Activated CD4-positive, alpha-beta T cell treated with anti-CD3 and anti-CD28 coated beads for 4 hours (primary cell): ENCODE results near the gene ANKS1B.

Experiments used
- DNase-seq, 2 donors: peaks; one replicate each; pipeline ENCODE4 v3.0.0-alpha.2; 2020

Gene ANKS1B

GRCh38 chr12:99549651-99550050 lies 435.1 kb downstream of the ANKS1B start:
- DNase-seq: no peak

- DNase-seq: no peak
These were observed 435.5 kb downstream of the ANKS1B start for GRCh38 chr12:99549196-99549595.

DNA sequence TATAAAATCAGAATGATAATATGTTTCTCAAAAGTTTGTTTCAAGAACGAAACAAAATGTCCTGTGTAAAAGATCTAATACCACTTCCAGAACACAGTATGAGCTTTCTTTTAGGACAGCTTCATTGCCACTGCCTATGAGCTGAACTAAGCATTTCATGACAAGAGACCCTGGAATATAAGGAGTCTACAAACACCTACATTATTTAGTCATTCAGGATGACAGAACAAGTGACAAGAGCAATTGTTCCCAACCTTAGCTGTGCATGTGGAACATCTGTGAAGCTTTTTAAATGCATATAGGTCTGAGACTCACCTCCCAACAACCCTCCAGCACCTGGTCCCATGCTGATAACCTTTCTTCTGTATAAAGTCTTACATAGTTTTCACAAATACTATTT lies 440.3 kb downstream of the ANKS1B start:
- no peak for DNase-seq

- no peak for DNase-seq
These were observed 454.8 kb downstream of the ANKS1B start for GRCh38 chr12:99529966-99530365.

DNA sequence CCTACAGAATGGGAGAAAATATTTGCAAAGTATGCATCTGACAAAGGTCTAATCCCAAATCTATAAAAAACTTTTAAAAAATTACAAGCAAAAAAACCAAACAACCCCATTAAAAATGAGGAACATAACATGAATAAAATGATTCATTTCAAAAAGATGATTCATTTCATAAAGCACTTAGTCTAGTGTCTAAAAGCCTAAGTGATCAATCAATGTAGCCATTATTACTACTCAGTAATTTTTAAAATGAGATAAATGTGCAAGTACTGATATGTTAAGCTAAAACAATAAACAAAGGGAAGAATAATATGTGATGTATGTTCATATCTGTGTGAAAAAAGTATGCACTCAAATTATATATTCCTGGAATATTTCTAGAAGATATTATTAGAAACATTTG lies 456.3 kb downstream of the ANKS1B start:
- no peak for DNase-seq

- no peak for DNase-seq
These were observed 460.9 kb downstream of the ANKS1B start for GRCh38 chr12:99523853-99524252.

GRCh38 chr12:99522456-99522855 lies 462.3 kb downstream of the ANKS1B start:
- no peak for DNase-seq

- no peak for DNase-seq
These were observed 463.1 kb downstream of the ANKS1B start for GRCh38 chr12:99521664-99522063.

DNA sequence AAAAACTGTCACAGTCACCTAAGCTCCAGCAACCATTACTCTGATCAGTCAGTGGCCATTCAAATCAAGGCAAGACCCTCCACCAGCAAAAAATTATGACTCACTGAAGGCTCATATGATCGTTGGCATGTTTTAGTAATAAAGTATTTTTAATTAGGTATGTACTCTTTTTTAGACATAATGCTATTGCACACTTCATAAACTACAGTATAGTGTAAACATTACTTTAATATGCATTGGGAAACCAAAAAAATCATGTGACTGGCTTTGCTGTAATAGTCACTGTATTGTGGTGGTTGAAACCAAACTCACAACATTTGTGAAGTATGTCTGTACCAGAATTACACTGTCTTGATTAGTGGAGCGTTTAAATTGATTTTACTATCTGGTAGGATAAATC lies 471.7 kb downstream of the ANKS1B start:
- no peak for DNase-seq

DNA sequence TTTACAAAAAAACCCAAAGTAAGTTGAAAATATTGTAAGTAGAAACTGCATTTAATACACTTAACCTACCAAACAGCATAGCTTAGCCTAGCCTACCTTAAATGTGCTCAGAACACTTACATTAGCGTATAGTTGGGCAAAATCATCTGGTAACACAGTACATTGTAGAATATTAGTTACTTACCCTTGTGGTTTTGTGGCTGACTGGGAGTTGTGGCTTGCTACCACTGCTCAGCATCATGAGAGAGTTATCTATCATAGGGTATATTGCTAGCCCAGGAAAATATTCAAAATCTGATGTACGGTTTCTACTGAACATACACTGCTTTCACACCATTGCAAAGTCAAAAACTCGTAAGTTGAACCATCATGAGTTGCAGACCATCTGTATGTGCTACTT lies 478.9 kb downstream of the ANKS1B start:
- no peak for DNase-seq

GRCh38 chr12:99498756-99499155 lies 486.0 kb downstream of the ANKS1B start:
- DNase-seq: no peak

GRCh38 chr12:99495799-99496198 lies 488.9 kb downstream of the ANKS1B start:
- DNase-seq: no peak

- no peak for DNase-seq
These were observed 491.5 kb downstream of the ANKS1B start for GRCh38 chr12:99493197-99493596.

DNA sequence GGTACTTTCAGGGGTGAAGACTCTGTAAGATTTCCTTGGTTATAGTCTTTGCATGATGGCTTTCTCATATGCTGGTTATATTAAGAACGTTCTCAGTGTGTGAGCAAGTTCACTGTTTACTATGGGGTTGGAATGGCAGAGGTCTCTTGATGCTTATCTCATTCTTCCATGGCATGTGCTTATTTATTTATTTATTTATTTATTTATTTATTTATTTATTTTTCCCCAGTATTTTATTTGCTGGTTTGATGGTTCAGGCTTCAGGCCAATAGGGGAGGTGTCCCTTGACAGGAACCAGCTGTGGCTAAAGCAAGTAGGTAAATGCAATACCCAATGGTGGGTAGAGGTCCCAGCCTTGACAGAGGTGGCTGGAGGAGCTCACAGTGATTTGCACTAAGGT lies 498.5 kb downstream of the ANKS1B start:
- no peak for DNase-seq

DNA sequence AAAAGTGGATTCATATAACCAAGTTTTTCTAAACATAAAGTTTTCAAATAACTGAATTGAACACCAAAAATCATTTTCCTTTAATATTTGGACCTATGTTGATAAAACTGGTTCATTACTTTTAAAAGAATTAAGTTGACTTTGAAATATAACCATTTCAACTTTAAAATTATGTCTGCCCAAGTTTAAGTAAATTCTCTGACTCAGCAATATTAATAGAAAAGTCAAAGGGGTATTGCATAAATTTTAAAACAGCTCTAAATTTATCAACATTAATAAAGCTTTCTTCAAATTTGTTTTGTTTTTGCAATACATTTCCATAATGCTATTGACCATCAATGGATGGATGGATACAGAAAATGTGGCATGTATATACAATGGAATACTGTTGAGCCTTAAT lies 505.6 kb downstream of the ANKS1B start:
- no peak for DNase-seq

GRCh38 chr12:99476956-99477355 lies 507.8 kb downstream of the ANKS1B start:
- DNase-seq: no peak

DNA sequence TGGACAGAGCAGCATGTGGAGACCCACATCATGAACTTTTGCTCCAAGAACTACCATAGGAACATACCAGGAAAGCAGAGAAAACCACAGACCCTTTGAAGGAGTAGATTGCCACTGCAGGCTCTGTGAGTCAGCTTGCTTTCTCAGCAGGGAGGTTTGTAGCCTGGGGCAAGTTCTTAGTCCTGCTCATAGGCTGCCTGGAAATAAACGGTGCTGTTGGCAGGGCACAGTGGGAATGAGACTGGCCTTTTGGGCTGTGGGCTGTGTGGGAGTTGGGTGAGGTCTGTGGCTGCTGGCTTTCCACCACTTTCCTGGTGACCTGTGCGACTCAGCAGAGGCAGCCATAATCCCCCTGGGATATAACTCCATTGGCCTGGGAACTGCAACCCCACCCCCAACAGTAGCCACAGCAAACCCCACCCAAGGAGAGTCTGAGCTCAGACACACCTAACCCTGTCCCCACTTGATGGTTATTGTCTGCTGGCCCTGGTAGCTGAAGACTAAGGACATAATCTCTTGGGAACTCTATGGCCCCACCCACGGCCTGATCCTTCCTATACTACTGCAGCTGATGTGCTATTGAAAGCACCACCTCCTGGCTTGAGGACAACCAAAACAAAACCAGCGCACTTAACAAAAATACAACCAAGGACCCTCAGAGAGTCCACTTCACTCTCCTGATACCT lies 529.2 kb downstream of the ANKS1B start:
- no peak for DNase-seq

DNA sequence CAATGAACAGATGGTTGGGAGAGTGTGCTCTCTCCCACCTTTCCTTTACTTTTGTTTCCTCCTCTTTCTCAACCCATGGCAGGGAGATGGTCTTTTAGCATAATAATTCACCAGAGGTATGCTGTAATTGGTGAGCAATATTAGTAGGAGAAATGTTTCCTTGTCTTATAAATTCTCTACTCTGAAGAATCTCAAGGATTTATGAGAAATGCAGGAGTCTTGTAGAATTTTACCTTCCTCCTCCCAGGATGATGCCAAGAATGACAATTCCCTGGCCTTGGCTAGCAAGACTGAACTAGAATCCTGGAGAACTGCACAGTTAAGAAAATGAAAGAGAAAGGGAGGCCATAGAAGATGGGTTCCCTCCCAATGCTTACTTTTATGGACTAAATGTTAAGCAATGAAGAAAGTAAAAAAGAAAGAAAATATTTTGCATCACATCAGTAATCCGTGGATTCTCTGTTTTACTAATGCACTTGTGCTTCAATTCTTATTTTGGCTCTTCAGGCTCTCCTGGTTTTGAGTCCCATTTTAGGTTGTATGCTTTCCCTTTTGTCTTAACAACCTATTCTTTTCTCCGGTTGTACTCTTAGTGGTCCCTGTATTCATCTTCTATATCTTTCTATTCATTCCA lies 530.1 kb downstream of the ANKS1B start:
- DNase-seq: no peak

- DNase-seq: no peak
These were observed 530.7 kb downstream of the ANKS1B start for GRCh38 chr12:99453836-99454538.

DNA sequence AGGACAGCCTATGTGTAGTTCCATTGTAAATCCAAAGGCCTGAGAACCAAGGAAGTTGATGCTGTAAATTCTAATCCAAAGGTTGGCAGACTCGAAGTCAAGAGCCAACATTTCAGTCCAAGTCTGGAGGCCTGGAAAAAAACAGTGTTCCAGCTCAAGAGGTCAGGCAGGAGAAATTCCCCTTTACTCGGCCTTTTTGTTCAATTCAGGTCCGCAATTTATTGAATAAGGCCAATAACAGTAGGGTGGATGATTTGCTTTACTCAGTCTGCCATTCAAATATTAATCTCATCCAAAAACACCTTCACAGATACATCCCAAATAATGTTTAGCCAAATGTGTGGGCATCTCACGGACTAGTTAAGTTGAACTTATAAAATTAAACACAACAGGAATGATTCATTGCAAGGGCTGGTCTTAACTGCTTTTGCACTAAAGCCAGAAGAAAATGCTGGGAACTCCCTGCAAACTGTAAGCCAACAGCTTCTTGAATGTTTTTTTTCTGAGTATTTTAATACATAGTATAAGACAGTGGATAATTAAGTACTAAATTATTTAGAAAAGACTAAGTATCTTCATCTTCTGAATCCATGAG lies 534.6 kb downstream of the ANKS1B start:
- DNase-seq: no peak

- no peak for DNase-seq
These were observed 539.8 kb downstream of the ANKS1B start for GRCh38 chr12:99444859-99445316.

GRCh38 chr12:99442758-99443157 lies 542.0 kb downstream of the ANKS1B start:
- no peak for DNase-seq

DNA sequence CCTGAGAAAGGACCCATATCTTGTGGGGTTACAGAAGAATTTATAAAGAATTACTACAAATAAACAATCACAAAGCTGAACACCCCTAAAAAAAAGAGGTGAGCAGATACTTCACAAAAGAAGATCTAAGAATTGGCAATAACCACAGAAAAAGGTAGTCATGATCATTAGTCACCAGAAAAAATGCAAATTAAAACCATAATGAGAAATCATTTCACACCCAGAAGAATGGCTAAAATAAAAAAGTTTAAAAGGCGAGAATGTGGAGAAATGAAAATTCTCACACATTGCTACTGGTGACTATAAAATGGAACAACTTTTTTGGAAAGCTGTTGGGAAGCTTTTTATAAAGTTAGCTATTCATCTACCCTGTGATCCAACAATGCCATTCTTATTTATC lies 545.3 kb downstream of the ANKS1B start:
- no peak for DNase-seq

DNA sequence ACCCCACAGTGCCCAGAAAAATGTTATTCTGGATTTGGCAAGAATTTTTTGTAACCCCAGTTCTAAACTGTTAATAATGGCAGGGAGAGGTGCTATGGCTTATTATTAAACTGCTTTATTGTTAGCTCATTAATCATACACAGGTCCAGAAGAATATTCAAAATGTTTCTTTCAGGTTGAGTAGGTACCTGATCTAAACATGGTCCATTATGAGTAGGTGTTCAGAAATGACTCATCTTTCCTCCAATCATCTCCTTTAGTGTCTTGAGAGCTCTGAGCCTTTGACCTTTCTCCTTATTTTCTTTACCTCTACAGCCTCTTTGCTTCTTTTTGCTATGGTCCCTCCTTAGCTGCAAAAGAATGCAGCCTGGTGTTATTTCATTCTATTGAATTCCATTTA lies 548.2 kb downstream of the ANKS1B start:
- DNase-seq: no peak
